Measurements from ENCODE around the gene STEAP3.

- TF ChIP-seq EZH2phosphoT487 (IDR thresholded peaks at IDR 0.05; ENCODE audit: borderline replicate concordance, low read length) (no peak), CTCF (conservative IDR thresholded peaks at IDR 0.05; ENCODE audit: low read depth, low read length) (no peak), EZH2 (IDR thresholded peaks at IDR 0.05; ENCODE audit: low read length, unreplicated experiment) (no peak)
Measured at GRCh38 chr2:119224391-119225104, 914 bp downstream of the STEAP3 start.

Data from PC-3 (cell line).